Measurements from ENCODE around the gene CA12.
A peak's percentile ranks its signal among the peaks of the same experiment; 100 is the strongest.

CA12 gene

GRCh38 chr15:63405159-63405558, 23.5 kb upstream of the CA12 start:
- no peak for TF ChIP-seq CTCF (IDR thresholded peaks at IDR 0.05; ENCODE audit: low read depth, low read length)
- Histone ChIP-seq H3K27ac (no peak overlapping the region), H3K9me3 (ENCODE audit: severe bottlenecking) (no peaks in the 10 kb centered on the region), H3K27me3 (ENCODE audit: insufficient read depth, low read depth, severe bottlenecking) (no peaks in the 10 kb centered on the region), H3K36me3 (no peaks in the 10 kb centered on the region), H3K4me3 (ENCODE audit: low read depth, low read length) (no peak overlapping the region)
- DNase-seq: no peak

GRCh38 chr15:63403254-63403945, 21.8 kb upstream of the CA12 start:
- Histone ChIP-seq H3K9me3 (ENCODE audit: severe bottlenecking) (no peaks in the 10 kb centered on the region), H3K36me3 (no peaks in the 10 kb centered on the region), H3K27me3 (ENCODE audit: insufficient read depth, low read depth, severe bottlenecking) (no peaks in the 10 kb centered on the region), H3K4me3 (ENCODE audit: low read depth, low read length) (no peak overlapping the region), H3K27ac (0 out of 2 replicates have a peak overlapping the region, but pooled peaks have one; percentile 3)
- TF ChIP-seq CTCF (IDR thresholded peaks at IDR 0.05; ENCODE audit: low read depth, low read length): no peak
- DNase-seq: no peak

- TF ChIP-seq CTCF (IDR thresholded peaks at IDR 0.05; ENCODE audit: low read depth, low read length): no peak
- no peaks in the 10 kb centered on the region for H3K36me3 ChIP-seq
- H3K4me3 ChIP-seq (ENCODE audit: low read depth, low read length): no peak overlapping the region
- no peak for DNase-seq
- no peaks in the 10 kb centered on the region for H3K9me3 ChIP-seq (ENCODE audit: severe bottlenecking)
- 0 out of 2 replicates have a peak overlapping the region, but pooled peaks have one; percentile 3 for H3K27ac ChIP-seq
- H3K27me3 ChIP-seq (ENCODE audit: insufficient read depth, low read depth, severe bottlenecking): no peaks in the 10 kb centered on the region
Observed at GRCh38 chr15:63402498-63403253, 21.0 kb upstream of the CA12 start.

- no peaks in the 10 kb centered on the region for H3K27me3 ChIP-seq (ENCODE audit: insufficient read depth, low read depth, severe bottlenecking)
- H3K9me3 ChIP-seq (ENCODE audit: severe bottlenecking): no peaks in the 10 kb centered on the region
- TF ChIP-seq CTCF (IDR thresholded peaks at IDR 0.05; ENCODE audit: low read depth, low read length): no peak
- no peak for DNase-seq
- H3K36me3 ChIP-seq: no peaks in the 10 kb centered on the region
- H3K27ac ChIP-seq: no peak overlapping the region
- no peak overlapping the region for H3K4me3 ChIP-seq (ENCODE audit: low read depth, low read length)
Observed at GRCh38 chr15:63401714-63402497, 20.3 kb upstream of the CA12 start.

- no peaks in the 10 kb centered on the region for H3K27me3 ChIP-seq (ENCODE audit: insufficient read depth, low read depth, severe bottlenecking)
- DNase-seq: no peak
- no peaks in the 10 kb centered on the region for H3K36me3 ChIP-seq
- H3K4me3 ChIP-seq (ENCODE audit: low read depth, low read length): no peak overlapping the region
- TF ChIP-seq CTCF (IDR thresholded peaks at IDR 0.05; ENCODE audit: low read depth, low read length): no peak
- no peaks in the 10 kb centered on the region for H3K9me3 ChIP-seq (ENCODE audit: severe bottlenecking)
- no peak overlapping the region for H3K27ac ChIP-seq
Observed at GRCh38 chr15:63401078-63401477, 19.4 kb upstream of the CA12 start.
